ENCODE measurements around the gene GALNT18.

DNA sequence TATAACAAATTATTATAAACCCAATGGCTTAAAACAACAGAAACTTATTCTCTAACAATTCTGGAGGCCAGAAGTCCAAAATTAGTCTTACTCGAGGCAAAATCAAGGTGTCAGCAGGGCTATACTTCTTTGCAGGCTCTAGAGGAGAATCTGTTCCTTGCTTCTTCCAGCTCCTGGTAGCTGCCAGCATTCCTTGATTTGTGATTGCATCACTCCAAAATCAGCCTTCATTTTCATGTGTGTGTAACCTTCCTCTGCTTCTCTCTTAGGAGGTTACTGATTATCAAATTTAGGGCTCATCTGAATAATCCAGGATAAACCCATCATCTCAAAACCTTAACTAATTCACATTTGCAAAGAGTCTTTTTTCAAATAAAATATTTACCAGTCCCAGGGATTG, 23.6 kb downstream of the GALNT18 start:
- no peak for TF ChIP-seq POLR2AphosphoS5 (IDR thresholded peaks at IDR 0.05; ENCODE audit: low read depth)
- TF ChIP-seq, protein P1, sequence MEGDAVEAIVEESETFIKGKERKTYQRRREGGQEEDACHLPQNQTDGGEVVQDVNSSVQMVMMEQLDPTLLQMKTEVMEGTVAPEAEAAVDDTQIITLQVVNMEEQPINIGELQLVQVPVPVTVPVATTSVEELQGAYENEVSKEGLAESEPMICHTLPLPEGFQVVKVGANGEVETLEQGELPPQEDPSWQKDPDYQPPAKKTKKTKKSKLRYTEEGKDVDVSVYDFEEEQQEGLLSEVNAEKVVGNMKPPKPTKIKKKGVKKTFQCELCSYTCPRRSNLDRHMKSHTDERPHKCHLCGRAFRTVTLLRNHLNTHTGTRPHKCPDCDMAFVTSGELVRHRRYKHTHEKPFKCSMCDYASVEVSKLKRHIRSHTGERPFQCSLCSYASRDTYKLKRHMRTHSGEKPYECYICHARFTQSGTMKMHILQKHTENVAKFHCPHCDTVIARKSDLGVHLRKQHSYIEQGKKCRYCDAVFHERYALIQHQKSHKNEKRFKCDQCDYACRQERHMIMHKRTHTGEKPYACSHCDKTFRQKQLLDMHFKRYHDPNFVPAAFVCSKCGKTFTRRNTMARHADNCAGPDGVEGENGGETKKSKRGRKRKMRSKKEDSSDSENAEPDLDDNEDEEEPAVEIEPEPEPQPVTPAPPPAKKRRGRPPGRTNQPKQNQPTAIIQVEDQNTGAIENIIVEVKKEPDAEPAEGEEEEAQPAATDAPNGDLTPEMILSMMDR (IDR thresholded peaks at IDR 0.05; ENCODE audit: insufficient read depth, low read length), result no peak
- TF ChIP-seq, protein P2, sequence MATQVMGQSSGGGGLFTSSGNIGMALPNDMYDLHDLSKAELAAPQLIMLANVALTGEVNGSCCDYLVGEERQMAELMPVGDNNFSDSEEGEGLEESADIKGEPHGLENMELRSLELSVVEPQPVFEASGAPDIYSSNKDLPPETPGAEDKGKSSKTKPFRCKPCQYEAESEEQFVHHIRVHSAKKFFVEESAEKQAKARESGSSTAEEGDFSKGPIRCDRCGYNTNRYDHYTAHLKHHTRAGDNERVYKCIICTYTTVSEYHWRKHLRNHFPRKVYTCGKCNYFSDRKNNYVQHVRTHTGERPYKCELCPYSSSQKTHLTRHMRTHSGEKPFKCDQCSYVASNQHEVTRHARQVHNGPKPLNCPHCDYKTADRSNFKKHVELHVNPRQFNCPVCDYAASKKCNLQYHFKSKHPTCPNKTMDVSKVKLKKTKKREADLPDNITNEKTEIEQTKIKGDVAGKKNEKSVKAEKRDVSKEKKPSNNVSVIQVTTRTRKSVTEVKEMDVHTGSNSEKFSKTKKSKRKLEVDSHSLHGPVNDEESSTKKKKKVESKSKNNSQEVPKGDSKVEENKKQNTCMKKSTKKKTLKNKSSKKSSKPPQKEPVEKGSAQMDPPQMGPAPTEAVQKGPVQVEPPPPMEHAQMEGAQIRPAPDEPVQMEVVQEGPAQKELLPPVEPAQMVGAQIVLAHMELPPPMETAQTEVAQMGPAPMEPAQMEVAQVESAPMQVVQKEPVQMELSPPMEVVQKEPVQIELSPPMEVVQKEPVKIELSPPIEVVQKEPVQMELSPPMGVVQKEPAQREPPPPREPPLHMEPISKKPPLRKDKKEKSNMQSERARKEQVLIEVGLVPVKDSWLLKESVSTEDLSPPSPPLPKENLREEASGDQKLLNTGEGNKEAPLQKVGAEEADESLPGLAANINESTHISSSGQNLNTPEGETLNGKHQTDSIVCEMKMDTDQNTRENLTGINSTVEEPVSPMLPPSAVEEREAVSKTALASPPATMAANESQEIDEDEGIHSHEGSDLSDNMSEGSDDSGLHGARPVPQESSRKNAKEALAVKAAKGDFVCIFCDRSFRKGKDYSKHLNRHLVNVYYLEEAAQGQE (IDR thresholded peaks at IDR 0.05; ENCODE audit: insufficient replicate concordance, low read depth), result no peak
- TF ChIP-seq GABPA (IDR thresholded peaks at IDR 0.05; ENCODE audit: low read depth), result no peak
